Tibial artery (tissue), 4 donors: ENCODE measurements around the gene GLRA2.

ENCODE experiments used
- DNase-seq, 2 donors: peaks; one replicate each; pipeline ENCODE4 v3.0.0-alpha.2; 2019
- H3K27ac ChIP-seq, 2 donors: fragments of 200-600 bp; sonication (generic) in 1 of 2; 1 replicate in 1 of 2; 2 replicates in 1 of 2; pipeline ENCODE4 v1.5.1; 2018 to 2019; ENCODE audit warnings: mild to moderate bottlenecking in 1 of 2
- H3K27me3 ChIP-seq, 2 donors: fragments of 200-600 bp; sonication (generic) in 1 of 2; one replicate each; pipeline versions ENCODE4 v1.5.1 to v1.6.0; 2016 to 2019
- H3K36me3 ChIP-seq, 3 donors: fragments of 200-600 bp; sonication (generic) in 2 of 3; one replicate each; pipeline ENCODE4 v1.5.1; 2016 to 2019; ENCODE audit warnings: mild to moderate bottlenecking in 2 of 3
- H3K4me1 ChIP-seq, 4 donors: fragments of 200-600 bp; sonication (generic) in 2 of 4; 1 replicate in 3 of 4; 2 replicates in 1 of 4; pipeline ENCODE4 v1.5.1; 2016 to 2019
- H3K4me3 ChIP-seq, 2 donors: fragments of 200-600 bp; sonication (generic) in 1 of 2; 1 replicate in 1 of 2; 2 replicates in 1 of 2; pipeline ENCODE4 v1.5.1; 2018 to 2019; ENCODE audit warnings: mild to moderate bottlenecking in 2 of 2
- H3K9me3 ChIP-seq, 3 donors: fragments of 200-600 bp; sonication (generic) in 1 of 3; one replicate each; pipeline ENCODE4 v1.5.1; 2016 to 2019
- intact Hi-C: fragments of 100-400 bp; cut with DNase I; formaldehyde crosslinking; loops from one replicate; pipeline ENCODE4 v1.15.0; 2023; ENCODE audit warnings: low total_unique reads
- TF ChIP-seq, protein P1 (sequence below), 2 experiments: fragments of 200-600 bp in 1 of 2; fragments of 450-650 bp in 1 of 2; IDR thresholded peaks; one replicate each; pipeline ENCODE4 v1.5.1; 2017 to 2019; ENCODE audit warnings: antibody characterized with exemption in 2 of 2, mild to moderate bottlenecking in 1 of 2, moderate library complexity in 1 of 2

GLRA2 gene

DNA sequence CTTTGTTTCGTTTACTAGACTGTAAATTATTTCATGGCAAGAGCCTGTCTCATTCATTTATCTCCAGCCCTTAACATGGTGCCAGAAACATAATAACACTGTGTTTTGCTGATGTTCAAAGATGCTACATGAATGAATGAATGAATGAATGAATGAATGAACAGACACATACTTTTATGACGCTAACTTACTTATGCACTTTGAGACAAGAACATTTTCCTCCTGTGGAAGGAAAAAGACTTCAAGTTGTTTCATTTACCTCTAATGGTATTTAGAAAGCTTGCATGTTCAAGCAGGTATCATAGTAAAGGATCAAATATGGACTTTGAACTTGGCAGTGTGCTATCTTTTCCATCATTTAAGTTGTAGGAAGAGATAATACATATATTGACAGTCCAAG lies 131.6 kb downstream of the GLRA2 start:
- intact Hi-C loops, result no loop called here
- no peaks in the 10 kb centered on the region for H3K36me3 ChIP-seq
- TF ChIP-seq, protein P1, sequence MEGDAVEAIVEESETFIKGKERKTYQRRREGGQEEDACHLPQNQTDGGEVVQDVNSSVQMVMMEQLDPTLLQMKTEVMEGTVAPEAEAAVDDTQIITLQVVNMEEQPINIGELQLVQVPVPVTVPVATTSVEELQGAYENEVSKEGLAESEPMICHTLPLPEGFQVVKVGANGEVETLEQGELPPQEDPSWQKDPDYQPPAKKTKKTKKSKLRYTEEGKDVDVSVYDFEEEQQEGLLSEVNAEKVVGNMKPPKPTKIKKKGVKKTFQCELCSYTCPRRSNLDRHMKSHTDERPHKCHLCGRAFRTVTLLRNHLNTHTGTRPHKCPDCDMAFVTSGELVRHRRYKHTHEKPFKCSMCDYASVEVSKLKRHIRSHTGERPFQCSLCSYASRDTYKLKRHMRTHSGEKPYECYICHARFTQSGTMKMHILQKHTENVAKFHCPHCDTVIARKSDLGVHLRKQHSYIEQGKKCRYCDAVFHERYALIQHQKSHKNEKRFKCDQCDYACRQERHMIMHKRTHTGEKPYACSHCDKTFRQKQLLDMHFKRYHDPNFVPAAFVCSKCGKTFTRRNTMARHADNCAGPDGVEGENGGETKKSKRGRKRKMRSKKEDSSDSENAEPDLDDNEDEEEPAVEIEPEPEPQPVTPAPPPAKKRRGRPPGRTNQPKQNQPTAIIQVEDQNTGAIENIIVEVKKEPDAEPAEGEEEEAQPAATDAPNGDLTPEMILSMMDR (IDR thresholded peaks at IDR 0.05), result no peak
- no peaks in the 10 kb centered on the region for H3K4me1 ChIP-seq
- H3K27me3 ChIP-seq, result no peaks in the 10 kb centered on the region
- DNase-seq, result no peak
- no peak overlapping the region for H3K27ac ChIP-seq
- no peaks in the 10 kb centered on the region for H3K9me3 ChIP-seq
- no peak overlapping the region for H3K4me3 ChIP-seq

DNA sequence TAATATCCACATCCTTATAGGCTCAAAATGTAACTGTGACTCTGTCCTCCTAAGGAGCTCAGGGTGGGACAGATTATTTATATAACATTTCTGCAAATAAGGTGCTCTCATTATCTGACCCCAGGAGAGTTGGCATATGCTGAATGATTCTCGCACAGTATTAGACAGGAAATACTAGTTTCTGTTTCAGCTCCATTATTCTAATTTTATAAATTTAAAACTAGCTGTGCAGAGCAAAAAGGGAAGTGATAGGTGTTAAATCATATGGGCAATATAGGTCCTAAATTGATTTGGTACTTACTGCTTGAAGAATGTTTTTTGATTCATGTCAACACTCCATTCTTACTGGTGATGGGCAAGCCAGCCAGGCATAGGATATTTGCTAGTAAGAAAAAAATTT lies 141.5 kb downstream of the GLRA2 start:
- Histone ChIP-seq H3K27ac (no peak overlapping the region), H3K4me1 (no peaks in the 10 kb centered on the region), H3K27me3 (no peaks in the 10 kb centered on the region), H3K9me3 (no peaks in the 10 kb centered on the region), H3K4me3 (no peak overlapping the region), H3K36me3 (no peaks in the 10 kb centered on the region)
- TF ChIP-seq, protein P1 (IDR thresholded peaks at IDR 0.05), result no peak
- intact Hi-C loops, result no loop called here
- DNase-seq, result no peak

DNA sequence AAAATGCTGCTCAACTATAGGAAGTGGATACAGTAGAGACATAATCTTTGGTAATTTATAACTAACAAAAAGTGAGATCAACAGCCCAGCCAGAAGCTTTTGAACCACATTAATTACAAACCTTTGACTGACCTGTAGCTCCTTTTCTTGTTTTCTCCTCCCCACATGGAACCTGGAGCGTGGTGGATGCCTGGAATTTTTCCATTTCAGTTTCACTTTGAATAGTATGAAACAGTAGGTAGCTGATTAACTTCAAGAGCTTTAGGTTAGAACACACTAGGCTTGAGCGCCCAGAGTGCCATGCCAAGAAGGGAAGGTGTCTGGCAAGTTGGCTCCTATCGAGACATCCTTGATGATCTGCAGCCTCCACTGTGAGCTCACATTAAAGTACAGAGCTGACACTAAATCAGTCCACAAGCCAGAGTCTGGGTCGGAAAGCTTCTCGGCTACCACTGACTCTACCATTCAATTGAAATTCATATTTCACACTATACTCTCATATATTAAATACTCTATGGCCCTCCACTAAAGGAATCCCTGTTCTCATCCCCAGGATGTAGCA lies 143.4 kb downstream of the GLRA2 start:
- H3K4me1 ChIP-seq, result no peaks in the 10 kb centered on the region
- DNase-seq, result no peak
- H3K27ac ChIP-seq, result no peak overlapping the region
- intact Hi-C loops, result no loop called here
- H3K36me3 ChIP-seq, result no peaks in the 10 kb centered on the region
- H3K4me3 ChIP-seq, result no peak overlapping the region
- no peaks in the 10 kb centered on the region for H3K9me3 ChIP-seq
- no peaks in the 10 kb centered on the region for H3K27me3 ChIP-seq
- TF ChIP-seq, protein P1 (IDR thresholded peaks at IDR 0.05), result no peak

DNA sequence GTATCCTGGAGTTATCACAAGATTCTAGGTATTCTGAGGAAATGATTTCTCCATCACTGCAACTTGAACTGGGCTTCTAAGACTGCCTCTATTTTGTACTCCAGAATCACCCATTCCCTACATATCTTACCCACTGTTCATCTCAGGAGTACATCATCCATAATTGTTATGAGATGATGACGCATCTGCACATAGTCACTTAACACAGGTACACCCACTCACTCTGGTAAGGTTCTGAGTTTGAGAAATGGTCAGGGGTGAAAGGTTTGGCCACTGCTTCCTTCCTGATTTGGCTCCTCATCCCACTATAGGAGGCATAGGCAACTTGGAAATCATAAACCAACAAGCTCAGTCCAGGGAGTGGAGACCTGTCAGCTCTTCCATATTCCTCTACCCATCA lies 143.9 kb downstream of the GLRA2 start:
- H3K9me3 ChIP-seq, result no peaks in the 10 kb centered on the region
- H3K36me3 ChIP-seq, result no peaks in the 10 kb centered on the region
- H3K27me3 ChIP-seq, result no peaks in the 10 kb centered on the region

DNA sequence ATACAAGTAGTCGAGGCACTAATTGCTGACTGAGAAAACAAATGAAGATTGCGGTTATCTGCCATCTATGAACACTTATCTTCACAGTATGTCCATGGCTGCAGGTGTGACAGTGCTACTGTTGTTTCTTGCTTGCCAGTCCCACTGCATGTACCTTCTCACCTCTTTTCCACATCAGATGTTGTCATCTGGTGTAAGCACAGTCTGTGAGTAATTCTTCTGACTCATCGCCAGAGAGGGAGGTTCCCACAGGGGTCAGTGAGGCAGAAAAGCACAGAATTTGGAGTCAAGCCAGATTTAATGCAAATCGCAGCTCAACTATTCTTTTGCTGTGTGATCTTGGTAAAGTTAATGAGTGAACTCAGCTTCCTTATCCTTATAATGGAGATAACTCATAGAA lies 144.4 kb downstream of the GLRA2 start:
- no peaks in the 10 kb centered on the region for H3K36me3 ChIP-seq
- H3K4me3 ChIP-seq, result no peak overlapping the region
- no peaks in the 10 kb centered on the region for H3K27me3 ChIP-seq
- no peak overlapping the region for H3K27ac ChIP-seq
- TF ChIP-seq, protein P1 (IDR thresholded peaks at IDR 0.05), result no peak
- no peaks in the 10 kb centered on the region for H3K9me3 ChIP-seq
- DNase-seq, result no peak
- intact Hi-C loops, result no loop called here
- no peaks in the 10 kb centered on the region for H3K4me1 ChIP-seq

More for the DNA sequence above, 143.9 kb downstream of the GLRA2 start:
- no peak overlapping the region for H3K27ac ChIP-seq
- no peak for DNase-seq
- TF ChIP-seq, protein P1 (IDR thresholded peaks at IDR 0.05), result no peak
- intact Hi-C loops, result no loop called here
- no peak overlapping the region for H3K4me3 ChIP-seq
- H3K4me1 ChIP-seq, result no peaks in the 10 kb centered on the region

DNA sequence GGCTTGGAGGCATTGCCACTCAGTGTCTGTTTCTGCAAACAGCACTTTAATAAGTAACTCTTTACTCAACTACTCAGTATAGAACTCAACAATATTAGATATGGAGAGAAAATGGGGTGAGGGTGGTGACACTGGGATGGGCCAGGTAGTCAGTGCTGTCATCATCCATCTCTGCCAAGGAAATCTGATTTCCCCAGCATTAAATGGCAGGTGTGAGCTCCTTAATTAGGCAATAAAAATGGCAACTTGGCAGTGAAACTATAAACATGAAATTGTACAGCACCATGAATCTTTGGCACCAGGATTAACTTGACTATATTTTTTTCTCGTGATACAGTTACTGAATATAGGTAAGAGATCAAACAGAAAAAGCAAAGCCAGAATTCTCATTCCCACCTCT lies 146.2 kb downstream of the GLRA2 start:
- H3K27ac ChIP-seq, result no peak overlapping the region
- TF ChIP-seq, protein P1 (IDR thresholded peaks at IDR 0.05), result no peak
- intact Hi-C loops, result no loop called here
- no peaks in the 10 kb centered on the region for H3K9me3 ChIP-seq
- no peaks in the 10 kb centered on the region for H3K27me3 ChIP-seq
- no peak for DNase-seq
- no peaks in the 10 kb centered on the region for H3K36me3 ChIP-seq
- no peaks in the 10 kb centered on the region for H3K4me1 ChIP-seq
- H3K4me3 ChIP-seq, result no peak overlapping the region
